ENCODE results near the gene AFF3. TPM values are rescaled to one million over a fixed set of nuclear protein-coding genes. Genes with fewer than 3 reads are reported as not detected.

Gene AFF3
- total and polyA plus RNA-seq, 2 donors (not counting 3 experiments of a cell fraction or from before 2014, with no cell fraction given), result 0.06 to 0.07 TPM

GRCh38 chr2:99555404-99555803, 587.0 kb downstream of the AFF3 start:
- dilution Hi-C loops (cut with MboI; ENCODE audit: extremely low pct_ligation_motif_present, low sequenced_read_pairs) (no loop called here), intact Hi-C loops (cut with micrococcal nuclease) (loop anchor here (5.0 kb wide), 1 partner anchor 827 kb away; no protein-coding TSS in a partner anchor)
- Histone ChIP-seq H3K4me1 (ENCODE audit: control insufficient read depth, extremely low read depth, insufficient read depth, low read length) (no peaks in the 10 kb centered on the region), H3K4me2 (ENCODE audit: insufficient read depth, low read length) (no peak overlapping the region), H3K9ac (replicated peaks; ENCODE audit: extremely low read depth, insufficient read depth, low read length) (no peak overlapping the region), H3K9me1 (replicated peaks; ENCODE audit: control insufficient read depth, extremely low read depth, insufficient read depth, low read length) (no peaks in the 10 kb centered on the region), H3K36me3 (ENCODE audit: control insufficient read depth in 2 of 2, extremely low read depth in 1 of 2, insufficient read depth in 2 of 2, low read length in 2 of 2) (no peaks in the 10 kb centered on the region), H3K4me3 (replicated peaks in 1 of 3; ENCODE audit: insufficient read depth in 1 of 3, low read depth in 1 of 3, low read length in 3 of 3) (no peak overlapping the region), H3K27ac (ENCODE audit: insufficient read depth, low read depth, low read length) (no peak overlapping the region), H2AFZ (ENCODE audit: low read depth, low read length) (no peak overlapping the region), H3K9me3 (replicated peaks; ENCODE audit: control insufficient read depth, insufficient read depth, low read length) (no peaks in the 10 kb centered on the region), H3K79me2 (ENCODE audit: control insufficient read depth, insufficient read depth, low read length) (no peaks in the 10 kb centered on the region), H3K27me3 (ENCODE audit: control insufficient read depth in 2 of 2, insufficient read depth in 2 of 2, low read length in 2 of 2) (peaks cover 0 to 4% of the 10 kb centered on the region in 2 experiments), H4K20me1 (replicated peaks; ENCODE audit: control insufficient read depth, extremely low read depth, insufficient read depth, low read length) (no peaks in the 10 kb centered on the region)
- no peak for TF ChIP-seq FOS (IDR thresholded peaks at IDR 0.05; ENCODE audit: borderline replicate concordance, insufficient read depth, low read length)
- TF ChIP-seq POLR2A (IDR thresholded peaks at IDR 0.05; ENCODE audit: low read depth, low read length), result no peak
- no peak for TF ChIP-seq EZH2 (IDR thresholded peaks at IDR 0.05; ENCODE audit: borderline replicate concordance, low read depth, low read length, severe bottlenecking)
- TF ChIP-seq CTCF (IDR thresholded peaks at IDR 0.05; ENCODE audit: extremely low read depth in 1 of 2, insufficient read depth in 1 of 2, low read depth in 1 of 2, low read length in 2 of 2), result no peak
- TF ChIP-seq POLR2AphosphoS5 (IDR thresholded peaks at IDR 0.05; ENCODE audit: insufficient read depth, low read depth, low read length), result no peak
- no peak for TF ChIP-seq MYC (IDR thresholded peaks at IDR 0.05; ENCODE audit: low read depth, low read length)
- TF ChIP-seq, protein P1, sequence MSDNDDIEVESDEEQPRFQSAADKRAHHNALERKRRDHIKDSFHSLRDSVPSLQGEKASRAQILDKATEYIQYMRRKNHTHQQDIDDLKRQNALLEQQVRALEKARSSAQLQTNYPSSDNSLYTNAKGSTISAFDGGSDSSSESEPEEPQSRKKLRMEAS (IDR thresholded peaks at IDR 0.05; ENCODE audit: insufficient read depth, insufficient read length), result no peak
- TF ChIP-seq GATA2 (IDR thresholded peaks at IDR 0.05; ENCODE audit: insufficient read depth, insufficient read length, low read depth, low read length), result no peak
- no peak for TF ChIP-seq JUN (IDR thresholded peaks at IDR 0.05; ENCODE audit: borderline replicate concordance, insufficient read depth, insufficient read length, low read depth)
- DNase-seq (ENCODE audit: low read depth, low spot score) (no peak), FAIRE-seq (no peak)
- BruUV-seq (replicated peaks), result no TSS peak
- ChIA-PET CTCF (no interaction called here), POLR2A (no interaction called here)
